ENCODE data around the gene MYO5A. TPM values are rescaled to one million over a fixed set of nuclear protein-coding genes. Genes with fewer than 3 reads are reported as not detected.
"Not testable (repeated sequence)": the region's sequence is repeated elsewhere in the genome, so short reads cannot be mapped to it uniquely, and the experiment has no call there.

Gene MYO5A
- polyA plus RNA-seq, 3 donors = 6.9 to 33.5 (median 16.6) TPM

DNA sequence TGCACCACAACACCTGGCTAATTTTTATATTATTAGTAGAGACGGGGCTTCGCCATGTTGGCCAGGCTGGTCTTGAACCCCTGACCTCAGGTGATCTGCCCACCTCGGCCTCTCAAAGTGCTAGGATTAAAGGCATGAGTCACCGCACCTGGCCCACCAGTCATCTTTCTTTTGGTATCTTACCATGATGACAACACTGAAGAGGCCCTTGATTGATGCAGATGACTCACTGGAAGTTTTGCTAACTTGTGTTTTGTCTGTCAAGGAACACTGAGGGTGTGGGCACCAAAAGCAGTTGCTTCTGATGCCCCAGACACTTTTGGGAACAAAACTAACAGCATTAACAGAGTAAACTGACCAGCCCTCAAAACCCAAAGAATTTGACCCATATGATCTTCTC, 88.3 kb downstream of the MYO5A start:
- Histone ChIP-seq H3K36me3 (replicated peaks in 1 of 2; ENCODE audit: control insufficient read depth in 1 of 2, insufficient read depth in 2 of 2, low read length in 2 of 2) (no peaks in the 10 kb centered on the region), H4K20me1 (ENCODE audit: insufficient read depth, low read length) (peaks cover 91% of the 10 kb centered on the region), H3K27me3 (ENCODE audit: control insufficient read depth in 2 of 2, insufficient read depth in 2 of 2, low read length in 2 of 2) (no peaks in the 10 kb centered on the region), H3K9me3 (replicated peaks in 1 of 2; ENCODE audit: control insufficient read depth in 1 of 2, insufficient read depth in 1 of 2, low read length in 2 of 2) (no peaks in the 10 kb centered on the region), H3K4me3 (replicated peaks in 1 of 3; ENCODE audit: low read depth in 2 of 3, low read length in 3 of 3) (peak overlapping the region in 1 of 3 experiments; percentile 1), H3K4me1 (ENCODE audit: control insufficient read depth in 1 of 2, insufficient read depth in 2 of 2, low read length in 2 of 2) (peaks cover 64 to 75% of the 10 kb centered on the region in 2 donors), H3K27ac (ENCODE audit: low read depth in 1 of 2, low read length in 2 of 2) (peak overlapping the region; percentile 38 to 83), H2AFZ (ENCODE audit: insufficient read depth, low read depth, low read length, poor library complexity, severe bottlenecking) (no peak overlapping the region), H3K79me2 (ENCODE audit: insufficient read depth, low read length) (peaks cover 95% of the 10 kb centered on the region), H3K9ac (ENCODE audit: insufficient read depth, low read length, poor library complexity, severe bottlenecking) (no peak overlapping the region), H3K4me2 (replicated peaks; ENCODE audit: extremely low read depth, low read length, poor library complexity, severe bottlenecking) (peak overlapping the region; percentile 11)
- H3K27me3 Mint-ChIP-seq (ENCODE audit: low read depth in 3 of 3) = no peaks in the 10 kb centered on the region
- 100% methylated on average over 1 of the region's 4 CpGs for WGBS (ENCODE audit: insufficient coverage)
- no peak overlapping the region for H3K4me3 Mint-ChIP-seq
- TF ChIP-seq, protein P1, sequence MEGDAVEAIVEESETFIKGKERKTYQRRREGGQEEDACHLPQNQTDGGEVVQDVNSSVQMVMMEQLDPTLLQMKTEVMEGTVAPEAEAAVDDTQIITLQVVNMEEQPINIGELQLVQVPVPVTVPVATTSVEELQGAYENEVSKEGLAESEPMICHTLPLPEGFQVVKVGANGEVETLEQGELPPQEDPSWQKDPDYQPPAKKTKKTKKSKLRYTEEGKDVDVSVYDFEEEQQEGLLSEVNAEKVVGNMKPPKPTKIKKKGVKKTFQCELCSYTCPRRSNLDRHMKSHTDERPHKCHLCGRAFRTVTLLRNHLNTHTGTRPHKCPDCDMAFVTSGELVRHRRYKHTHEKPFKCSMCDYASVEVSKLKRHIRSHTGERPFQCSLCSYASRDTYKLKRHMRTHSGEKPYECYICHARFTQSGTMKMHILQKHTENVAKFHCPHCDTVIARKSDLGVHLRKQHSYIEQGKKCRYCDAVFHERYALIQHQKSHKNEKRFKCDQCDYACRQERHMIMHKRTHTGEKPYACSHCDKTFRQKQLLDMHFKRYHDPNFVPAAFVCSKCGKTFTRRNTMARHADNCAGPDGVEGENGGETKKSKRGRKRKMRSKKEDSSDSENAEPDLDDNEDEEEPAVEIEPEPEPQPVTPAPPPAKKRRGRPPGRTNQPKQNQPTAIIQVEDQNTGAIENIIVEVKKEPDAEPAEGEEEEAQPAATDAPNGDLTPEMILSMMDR (IDR thresholded peaks at IDR 0.05) = no peak
- H3K9me3 Mint-ChIP-seq = peaks cover 0 to 2% (median 0%) of the 10 kb centered on the region in 7 donors
- peak overlapping the region; percentile 85 to 95 (median 85) for H3K27ac Mint-ChIP-seq
- intact Hi-C loops (cut with micrococcal nuclease) = loop anchor here in 1 of 2 donors (10.0 kb wide), 1 partner anchor 124 kb away; the partner anchor contains the start of gene ARPP19
- peak; percentile 51 to 76 (median 57) for DNase-seq
- H3K4me1 Mint-ChIP-seq = peaks cover 76% of the 10 kb centered on the region
- H3K36me3 Mint-ChIP-seq = peaks cover 0 to 9% of the 10 kb centered on the region in 2 donors

DNA sequence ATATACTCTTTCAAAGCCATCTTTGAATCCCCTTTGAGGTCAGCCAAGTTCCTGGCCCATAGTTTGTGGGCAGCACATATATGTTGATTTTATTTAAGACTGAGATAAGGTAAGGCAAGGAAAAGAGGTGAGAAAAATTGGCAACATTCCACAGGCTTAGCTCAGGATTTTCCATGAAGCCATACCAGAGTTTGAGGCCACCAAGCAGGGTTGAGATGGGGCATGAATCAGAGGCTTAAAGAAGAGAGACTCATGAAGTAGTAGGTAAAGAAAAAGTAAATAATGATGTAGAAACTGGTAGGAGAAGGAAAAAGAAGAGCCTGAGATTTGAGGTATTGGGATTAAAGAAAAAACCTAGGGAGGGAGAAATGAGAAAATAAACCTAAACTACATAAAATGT, 89.2 kb downstream of the MYO5A start:
- Mint-ChIP-seq H3K27ac (peak overlapping the region in 5 of 7 donors; percentile 3 to 93 (median 46)), H3K27me3 (ENCODE audit: low read depth in 3 of 3) (no peaks in the 10 kb centered on the region), H3K4me1 (peaks cover 71% of the 10 kb centered on the region), H3K4me3 (no peak overlapping the region), H3K36me3 (peaks cover 0 to 9% of the 10 kb centered on the region in 2 donors), H3K9me3 (peaks cover 0 to 2% (median 0%) of the 10 kb centered on the region in 7 donors)
- no peaks in the 10 kb centered on the region for H3K36me3 ChIP-seq (replicated peaks in 1 of 2; ENCODE audit: control insufficient read depth in 1 of 2, insufficient read depth in 2 of 2, low read length in 2 of 2)
- intact Hi-C loops (cut with micrococcal nuclease) = loop anchor here in 1 of 2 donors (2.0 kb wide), 1 partner anchor 43 kb away; no protein-coding TSS in a partner anchor
- DNase-seq = no peak
- TF ChIP-seq, protein P1 (IDR thresholded peaks at IDR 0.05) = no peak
- H2AFZ ChIP-seq (ENCODE audit: insufficient read depth, low read depth, low read length, poor library complexity, severe bottlenecking) = no peak overlapping the region
- no peak overlapping the region for H3K4me3 ChIP-seq (replicated peaks in 1 of 3; ENCODE audit: low read depth in 2 of 3, low read length in 3 of 3)
- H3K4me1 ChIP-seq (ENCODE audit: control insufficient read depth in 1 of 2, insufficient read depth in 2 of 2, low read length in 2 of 2) = peaks cover 57 to 66% of the 10 kb centered on the region in 2 donors
- no peaks in the 10 kb centered on the region for H3K27me3 ChIP-seq (ENCODE audit: control insufficient read depth in 2 of 2, insufficient read depth in 2 of 2, low read length in 2 of 2)
- peaks cover 89% of the 10 kb centered on the region for H4K20me1 ChIP-seq (ENCODE audit: insufficient read depth, low read length)
- H3K4me2 ChIP-seq (replicated peaks; ENCODE audit: extremely low read depth, low read length, poor library complexity, severe bottlenecking) = no peak overlapping the region
- no peaks in the 10 kb centered on the region for H3K9me3 ChIP-seq (replicated peaks in 1 of 2; ENCODE audit: control insufficient read depth in 1 of 2, insufficient read depth in 1 of 2, low read length in 2 of 2)
- peak overlapping the region in 1 of 2 donors; percentile 74 for H3K27ac ChIP-seq (ENCODE audit: low read depth in 1 of 2, low read length in 2 of 2)
- no peak overlapping the region for H3K9ac ChIP-seq (ENCODE audit: insufficient read depth, low read length, poor library complexity, severe bottlenecking)
- H3K79me2 ChIP-seq (ENCODE audit: insufficient read depth, low read length) = peaks cover 94% of the 10 kb centered on the region

DNA sequence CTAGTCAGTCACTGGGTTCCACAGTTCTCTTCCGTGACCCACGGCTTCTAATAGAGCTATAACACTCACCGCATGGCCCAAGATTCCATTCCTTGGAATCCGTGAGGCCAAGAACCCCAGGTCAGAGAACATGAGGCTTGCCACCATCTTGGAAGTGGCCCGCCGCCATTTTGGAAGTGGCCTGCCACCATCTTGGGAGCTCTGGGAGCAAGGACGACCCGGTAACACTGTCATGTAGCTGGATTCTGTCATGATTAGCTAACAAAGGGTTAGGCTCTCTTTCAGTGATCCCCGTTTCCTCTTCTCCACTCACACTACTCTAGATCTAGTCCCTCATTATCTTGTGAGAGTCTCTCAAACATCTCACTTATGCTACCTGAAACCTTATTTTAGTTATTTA, 89.6 kb downstream of the MYO5A start:
- H3K27ac Mint-ChIP-seq = peak overlapping the region in 6 of 7 donors; percentile 46 to 93 (median 82)
- intact Hi-C loops (cut with micrococcal nuclease) = loop anchor here in 1 of 2 donors (2.0 kb wide), 1 partner anchor 44 kb away; no protein-coding TSS in a partner anchor
- Histone ChIP-seq H3K27ac (ENCODE audit: low read depth in 1 of 2, low read length in 2 of 2) (peak overlapping the region; percentile 62 to 74), H3K79me2 (ENCODE audit: insufficient read depth, low read length) (peaks cover 94% of the 10 kb centered on the region), H3K4me1 (ENCODE audit: control insufficient read depth in 1 of 2, insufficient read depth in 2 of 2, low read length in 2 of 2) (peaks cover 57 to 62% of the 10 kb centered on the region in 2 donors), H4K20me1 (ENCODE audit: insufficient read depth, low read length) (peaks cover 89% of the 10 kb centered on the region)
- H3K9me3 Mint-ChIP-seq; H3K4me3 Mint-ChIP-seq; H3K27me3 ChIP-seq (ENCODE audit: control insufficient read depth in 2 of 2, insufficient read depth in 2 of 2, low read length in 2 of 2); H3K4me2 ChIP-seq (replicated peaks; ENCODE audit: extremely low read depth, low read length, poor library complexity, severe bottlenecking); DNase-seq; H3K27me3 Mint-ChIP-seq (ENCODE audit: low read depth in 3 of 3); H3K36me3 ChIP-seq (replicated peaks in 1 of 2; ENCODE audit: control insufficient read depth in 1 of 2, insufficient read depth in 2 of 2, low read length in 2 of 2); H3K9me3 ChIP-seq (replicated peaks in 1 of 2; ENCODE audit: control insufficient read depth in 1 of 2, insufficient read depth in 1 of 2, low read length in 2 of 2); H2AFZ ChIP-seq (ENCODE audit: insufficient read depth, low read depth, low read length, poor library complexity, severe bottlenecking); H3K36me3 Mint-ChIP-seq; H3K9ac ChIP-seq (ENCODE audit: insufficient read depth, low read length, poor library complexity, severe bottlenecking); H3K4me3 ChIP-seq (replicated peaks in 1 of 3; ENCODE audit: low read depth in 2 of 3, low read length in 3 of 3): not testable (repeated sequence)
- WGBS (ENCODE audit: insufficient coverage) = 88% methylated on average over 4 of the region's 9 CpGs
- peaks cover 69% of the 10 kb centered on the region for H3K4me1 Mint-ChIP-seq
